Hepatocyte (in vitro differentiated cells): ENCODE results near the gene NRL.

Experiments used
- EZH2 ChIP-seq: fragments of 200-600 bp; sonication (generic); IDR thresholded peaks from 2 replicates; pipeline ENCODE4 v1.6.1; 2016; ENCODE audit warnings: antibody characterized with exemption, mild to moderate bottlenecking, borderline replicate concordance
- TF ChIP-seq, protein P1 (sequence below): fragments of 200-600 bp; sonication (generic); IDR thresholded peaks from 2 replicates; pipeline ENCODE4 v1.5.1; 2016; ENCODE audit warnings: antibody characterized with exemption, mild to moderate bottlenecking; ENCODE audit not compliant: poor library complexity

GRCh38 chr14:24066496-24067132, 48.1 kb downstream of the NRL start:
- TF ChIP-seq, protein P1, sequence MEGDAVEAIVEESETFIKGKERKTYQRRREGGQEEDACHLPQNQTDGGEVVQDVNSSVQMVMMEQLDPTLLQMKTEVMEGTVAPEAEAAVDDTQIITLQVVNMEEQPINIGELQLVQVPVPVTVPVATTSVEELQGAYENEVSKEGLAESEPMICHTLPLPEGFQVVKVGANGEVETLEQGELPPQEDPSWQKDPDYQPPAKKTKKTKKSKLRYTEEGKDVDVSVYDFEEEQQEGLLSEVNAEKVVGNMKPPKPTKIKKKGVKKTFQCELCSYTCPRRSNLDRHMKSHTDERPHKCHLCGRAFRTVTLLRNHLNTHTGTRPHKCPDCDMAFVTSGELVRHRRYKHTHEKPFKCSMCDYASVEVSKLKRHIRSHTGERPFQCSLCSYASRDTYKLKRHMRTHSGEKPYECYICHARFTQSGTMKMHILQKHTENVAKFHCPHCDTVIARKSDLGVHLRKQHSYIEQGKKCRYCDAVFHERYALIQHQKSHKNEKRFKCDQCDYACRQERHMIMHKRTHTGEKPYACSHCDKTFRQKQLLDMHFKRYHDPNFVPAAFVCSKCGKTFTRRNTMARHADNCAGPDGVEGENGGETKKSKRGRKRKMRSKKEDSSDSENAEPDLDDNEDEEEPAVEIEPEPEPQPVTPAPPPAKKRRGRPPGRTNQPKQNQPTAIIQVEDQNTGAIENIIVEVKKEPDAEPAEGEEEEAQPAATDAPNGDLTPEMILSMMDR: no peak
- no peak for TF ChIP-seq EZH2
